GM19238 (cell line): ENCODE measurements around the gene CCDC54.

Source experiments
- DNase-seq: peaks from one replicate; pipeline ENCODE4 v3.0.0; 2011; ENCODE audit warnings: low spot score; ENCODE audit not compliant: insufficient read length

The CCDC54 gene

GRCh38 chr3:107392549-107393165 is 15.4 kb downstream of the CCDC54 start:
- no peak for DNase-seq

GRCh38 chr3:107394502-107394901 is 17.3 kb downstream of the CCDC54 start:
- DNase-seq, result no peak

GRCh38 chr3:107395066-107395465 is 17.8 kb downstream of the CCDC54 start:
- no peak for DNase-seq

GRCh38 chr3:107401301-107401700 is 24.1 kb downstream of the CCDC54 start:
- DNase-seq, result no peak

- DNase-seq, result no peak
Observed at GRCh38 chr3:107402214-107402613, 25.0 kb downstream of the CCDC54 start.

GRCh38 chr3:107404727-107405469 is 27.7 kb downstream of the CCDC54 start:
- DNase-seq, result no peak

- DNase-seq, result no peak
Observed at GRCh38 chr3:107407355-107407754, 30.1 kb downstream of the CCDC54 start.

- no peak for DNase-seq
Observed at GRCh38 chr3:107408513-107408912, 31.3 kb downstream of the CCDC54 start.

GRCh38 chr3:107409365-107409764 is 32.1 kb downstream of the CCDC54 start:
- no peak for DNase-seq

- no peak for DNase-seq
Observed at GRCh38 chr3:107410606-107411005, 33.4 kb downstream of the CCDC54 start.

GRCh38 chr3:107411056-107411455 is 33.8 kb downstream of the CCDC54 start:
- DNase-seq, result no peak

- DNase-seq, result no peak
Observed at GRCh38 chr3:107411779-107412178, 34.5 kb downstream of the CCDC54 start.

GRCh38 chr3:107412376-107412775 is 35.1 kb downstream of the CCDC54 start:
- DNase-seq, result no peak

GRCh38 chr3:107413264-107413663 is 36.0 kb downstream of the CCDC54 start:
- DNase-seq, result no peak

- DNase-seq, result no peak
Observed at GRCh38 chr3:107414325-107414964, 37.2 kb downstream of the CCDC54 start.

- DNase-seq, result no peak
Observed at GRCh38 chr3:107416138-107416537, 38.9 kb downstream of the CCDC54 start.

- DNase-seq, result no peak
Observed at GRCh38 chr3:107416886-107417285, 39.6 kb downstream of the CCDC54 start.

- DNase-seq, result no peak
Observed at GRCh38 chr3:107421170-107421792, 44.0 kb downstream of the CCDC54 start.

- DNase-seq, result no peak
Observed at GRCh38 chr3:107421881-107422280, 44.6 kb downstream of the CCDC54 start.

- DNase-seq, result no peak
Observed at GRCh38 chr3:107425033-107425432, 47.8 kb downstream of the CCDC54 start.

GRCh38 chr3:107426223-107426622 is 49.0 kb downstream of the CCDC54 start:
- no peak for DNase-seq
